Coronary artery (tissue), 2 donors: ENCODE results near the gene NEU2.

Experiments
- DNase-seq: peaks from one replicate; pipeline ENCODE4 v3.0.0-alpha.2; 2017; ENCODE audit warnings: low spot score
- H3K27ac ChIP-seq, 2 donors: fragments of 200-600 bp; sonication (generic); one replicate each; pipeline ENCODE4 v1.5.1; 2016 to 2019
- H3K4me3 ChIP-seq: fragments of 200-600 bp; sonication (generic); 2 replicates; pipeline ENCODE4 v1.5.1; 2016; ENCODE audit warnings: mild to moderate bottlenecking, moderate library complexity
- TF ChIP-seq, protein P1 (sequence below): fragments of 200-600 bp; sonication (generic); IDR thresholded peaks from one replicate; pipeline ENCODE4 v1.5.1; 2019; ENCODE audit warnings: antibody characterized with exemption

Gene NEU2

DNA sequence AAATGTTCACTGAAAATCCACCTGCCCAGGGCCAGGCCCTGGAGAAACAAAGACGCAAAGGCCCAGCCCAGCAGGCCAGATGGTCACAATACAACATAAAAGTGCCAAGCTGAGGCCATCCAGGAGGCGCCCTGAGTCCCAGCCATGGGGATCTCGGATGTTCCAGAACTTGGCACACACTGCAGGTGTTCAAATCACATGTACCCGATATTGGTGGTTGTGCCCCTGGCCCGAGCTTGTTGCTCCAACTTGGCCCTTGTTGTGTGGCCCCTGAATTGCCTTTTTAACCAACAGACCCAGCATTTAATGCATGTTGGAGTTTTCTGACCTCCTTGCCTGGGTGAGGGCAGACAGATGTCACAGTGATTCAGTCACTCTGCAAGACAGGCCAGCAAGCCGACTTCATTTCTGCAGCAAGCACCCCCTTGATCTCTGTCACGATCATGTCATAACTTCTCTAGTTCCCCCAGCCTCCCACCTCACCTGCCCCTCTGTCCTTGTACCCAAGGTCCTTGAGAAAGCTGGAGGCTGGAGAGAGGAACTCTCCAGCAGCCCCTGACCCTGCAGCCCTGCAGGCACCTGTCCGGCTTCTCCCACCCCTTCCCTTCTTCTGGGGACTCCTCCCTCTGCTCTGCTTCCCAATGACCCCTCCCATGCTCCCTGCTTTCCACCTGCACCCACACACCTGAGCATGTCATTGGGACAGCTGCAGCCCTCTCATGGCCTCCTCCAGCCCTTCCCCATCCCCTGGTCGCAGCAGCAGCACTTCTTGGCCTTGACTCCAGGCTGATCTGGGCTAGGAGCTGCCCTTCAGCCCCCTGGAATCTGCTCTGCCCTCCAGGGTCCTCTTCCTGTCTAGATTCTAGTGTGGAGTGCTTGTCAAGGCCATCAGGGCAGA lies 28.6 kb upstream of the NEU2 start:
- no peak overlapping the region for H3K4me3 ChIP-seq
- TF ChIP-seq, protein P1, sequence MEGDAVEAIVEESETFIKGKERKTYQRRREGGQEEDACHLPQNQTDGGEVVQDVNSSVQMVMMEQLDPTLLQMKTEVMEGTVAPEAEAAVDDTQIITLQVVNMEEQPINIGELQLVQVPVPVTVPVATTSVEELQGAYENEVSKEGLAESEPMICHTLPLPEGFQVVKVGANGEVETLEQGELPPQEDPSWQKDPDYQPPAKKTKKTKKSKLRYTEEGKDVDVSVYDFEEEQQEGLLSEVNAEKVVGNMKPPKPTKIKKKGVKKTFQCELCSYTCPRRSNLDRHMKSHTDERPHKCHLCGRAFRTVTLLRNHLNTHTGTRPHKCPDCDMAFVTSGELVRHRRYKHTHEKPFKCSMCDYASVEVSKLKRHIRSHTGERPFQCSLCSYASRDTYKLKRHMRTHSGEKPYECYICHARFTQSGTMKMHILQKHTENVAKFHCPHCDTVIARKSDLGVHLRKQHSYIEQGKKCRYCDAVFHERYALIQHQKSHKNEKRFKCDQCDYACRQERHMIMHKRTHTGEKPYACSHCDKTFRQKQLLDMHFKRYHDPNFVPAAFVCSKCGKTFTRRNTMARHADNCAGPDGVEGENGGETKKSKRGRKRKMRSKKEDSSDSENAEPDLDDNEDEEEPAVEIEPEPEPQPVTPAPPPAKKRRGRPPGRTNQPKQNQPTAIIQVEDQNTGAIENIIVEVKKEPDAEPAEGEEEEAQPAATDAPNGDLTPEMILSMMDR, result no peak
- H3K27ac ChIP-seq, result no peak overlapping the region
- peak; percentile 56 for DNase-seq

DNA sequence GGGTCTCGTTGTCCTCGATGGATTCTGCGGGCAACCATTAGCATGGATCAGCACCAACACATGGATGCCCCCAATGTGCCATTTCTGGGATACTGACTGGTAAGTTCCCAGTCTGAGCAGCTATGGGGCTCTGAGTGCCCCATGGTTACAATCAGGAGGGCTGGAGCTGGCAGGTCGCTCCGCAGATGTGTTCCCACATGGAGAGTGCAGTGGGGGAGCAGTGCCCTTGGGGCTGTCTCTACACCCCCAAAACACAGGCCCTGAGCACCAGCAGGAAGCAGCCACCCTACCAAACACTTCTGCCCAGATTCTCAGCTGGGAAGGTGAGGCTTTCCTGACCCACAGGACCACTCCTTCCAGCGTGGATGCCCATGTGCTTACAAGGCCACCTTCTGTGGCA lies 27.4 kb upstream of the NEU2 start:
- Histone ChIP-seq H3K4me3 (no peak overlapping the region), H3K27ac (no peak overlapping the region)
- TF ChIP-seq, protein P1, result no peak
- no peak for DNase-seq

DNA sequence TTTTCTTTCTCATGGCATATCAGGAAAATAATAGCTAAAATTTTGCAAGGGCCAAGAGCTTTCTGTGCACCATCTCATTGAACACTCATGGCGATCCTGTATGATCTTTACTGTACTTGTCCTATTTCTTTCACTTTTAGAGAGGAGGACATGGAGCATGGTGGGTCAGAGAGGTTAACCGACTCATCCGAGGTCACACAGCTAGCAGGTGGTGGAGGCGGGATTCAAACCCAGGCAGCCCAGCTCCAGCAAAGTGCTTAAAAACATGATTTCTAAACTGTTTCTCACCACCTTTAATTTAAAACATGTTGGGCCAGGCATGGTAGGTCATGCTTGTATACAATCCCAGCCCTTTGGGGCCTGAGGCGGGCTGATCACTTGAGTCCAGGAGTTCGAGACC lies 25.8 kb upstream of the NEU2 start:
- TF ChIP-seq, protein P1, result no peak
- Histone ChIP-seq H3K4me3 (no peak overlapping the region), H3K27ac (no peak overlapping the region)
- DNase-seq, result no peak

DNA sequence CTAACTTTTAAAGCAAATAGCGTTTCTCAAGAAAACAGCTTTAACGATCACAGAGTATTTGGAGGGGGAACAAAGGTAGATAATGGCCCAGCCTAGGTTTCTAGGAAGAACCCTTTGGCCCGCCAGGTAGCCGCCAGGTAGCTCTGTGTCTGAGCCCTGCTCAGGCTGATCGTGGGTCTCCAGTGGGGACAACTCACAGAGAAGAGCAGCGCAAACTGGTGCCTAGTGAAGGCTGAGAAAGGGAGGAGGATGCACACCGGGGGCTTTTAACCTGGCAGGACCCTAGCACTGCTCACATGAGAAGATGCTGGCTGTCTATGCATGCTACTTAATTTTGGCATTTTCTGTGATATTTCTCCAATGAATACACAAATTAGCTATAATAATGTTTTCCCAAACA lies 25.2 kb upstream of the NEU2 start:
- no peak for DNase-seq
- TF ChIP-seq, protein P1, result no peak
- no peak overlapping the region for H3K4me3 ChIP-seq
- peak overlapping the region in 1 of 2 donors; percentile 56 for H3K27ac ChIP-seq

DNA sequence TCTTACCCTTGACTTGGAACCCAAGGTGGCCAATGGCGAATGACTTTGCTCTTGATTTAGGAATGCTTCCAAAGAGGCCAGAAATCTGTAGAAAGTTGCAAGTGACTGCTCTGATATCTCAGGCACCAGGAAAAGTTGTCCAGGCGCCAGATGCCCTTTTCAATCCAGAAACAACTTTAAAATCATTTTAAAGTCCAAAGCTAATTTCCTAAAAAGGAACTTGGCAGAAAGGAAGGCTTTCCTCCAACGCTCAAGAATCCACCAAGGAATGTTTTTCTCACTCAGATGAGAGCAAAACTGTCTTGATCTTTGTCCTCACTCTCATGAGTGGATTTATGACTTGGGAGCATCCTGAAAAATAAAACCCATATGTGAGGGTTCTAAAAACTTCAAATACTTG lies 24.7 kb upstream of the NEU2 start:
- no peak for DNase-seq
- peak overlapping the region in 1 of 2 donors; percentile 59 for H3K27ac ChIP-seq
- TF ChIP-seq, protein P1, result no peak
- H3K4me3 ChIP-seq, result no peak overlapping the region

DNA sequence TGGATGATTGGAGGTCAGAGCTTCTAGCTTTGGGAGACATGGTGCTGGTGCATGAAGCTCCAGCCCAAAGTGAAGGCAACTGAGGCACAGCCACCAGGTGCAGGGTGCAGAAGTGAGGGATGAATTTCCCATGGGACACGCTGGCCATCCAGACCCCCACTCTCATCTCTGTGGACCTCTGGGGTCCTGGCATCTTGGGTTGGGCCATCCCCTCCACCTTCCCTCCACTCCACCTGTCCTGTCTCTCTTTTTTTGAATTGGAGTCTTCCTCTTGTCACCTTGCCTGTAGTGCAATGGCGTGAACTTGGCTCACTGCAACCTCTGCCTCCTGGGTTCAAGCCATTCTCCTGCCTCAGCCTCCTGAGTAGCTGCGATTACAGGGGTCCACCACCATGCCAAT lies 22.8 kb upstream of the NEU2 start:
- no peak for DNase-seq
- TF ChIP-seq, protein P1, result no peak
- H3K4me3 ChIP-seq, result no peak overlapping the region
- H3K27ac ChIP-seq, result no peak overlapping the region
